Keratinocyte (primary cell): Measurements from ENCODE around the gene ZDHHC18. TPM values are rescaled to one million over a fixed set of nuclear protein-coding genes. Genes with fewer than 3 reads are reported as not detected.

Source experiments
- DNase-seq: peaks from one replicate; pipeline ENCODE4 v3.0.0-alpha.2; 2011; ENCODE audit warnings: low read depth, missing footprints, low spot score
- FAIRE-seq: peaks from 2 replicates; lab custom pipeline; 2011; peaks lifted over from hg19 to GRCh38; lab: Jason Lieb, UNC
- H2AFZ ChIP-seq: 2 replicates; pipeline ENCODE4 v1.6.0; 2012; ENCODE audit warnings: low read length, control low read depth, inconsistent platforms; ENCODE audit not compliant: control insufficient read depth
- H3K27ac ChIP-seq: 2 replicates; pipeline ENCODE4 v1.5.1; 2011; ENCODE audit warnings: low read length; ENCODE audit not compliant: control insufficient read depth, insufficient read depth
- H3K27me3 ChIP-seq: 3 replicates; pipeline ENCODE4 v1.6.0; 2011; ENCODE audit warnings: low read length; ENCODE audit not compliant: control insufficient read depth, insufficient read depth; ENCODE audit errors: extremely low read depth
- H3K36me3 ChIP-seq, 2 experiments: 2 replicates in 1 of 2; 3 replicates in 1 of 2; pipeline ENCODE4 v1.5.1; 2011; ENCODE audit warnings: low read length in 2 of 2, mild to moderate bottlenecking in 1 of 2; ENCODE audit not compliant: control insufficient read depth in 2 of 2, insufficient read depth in 2 of 2; ENCODE audit errors: extremely low read depth in 1 of 2
- H3K4me1 ChIP-seq: 3 replicates; pipeline ENCODE4 v1.5.1; 2011; ENCODE audit warnings: low read length; ENCODE audit not compliant: control insufficient read depth, insufficient read depth; ENCODE audit errors: extremely low read depth
- H3K4me2 ChIP-seq: 3 replicates; pipeline ENCODE4 v1.6.0; 2011; ENCODE audit warnings: low read depth, low read length; ENCODE audit not compliant: control insufficient read depth, insufficient read depth; ENCODE audit errors: extremely low read depth
- H3K4me3 ChIP-seq, 3 experiments: fragments of 200-600 bp in 1 of 3; sonication (generic) in 1 of 3; 2 replicates in 2 of 3; 3 replicates in 1 of 3; pipeline ENCODE4 v1.5.1; 2011 to 2016; ENCODE audit warnings: low read length in 3 of 3, mild to moderate bottlenecking in 3 of 3, control low read depth in 2 of 3, inconsistent platforms in 1 of 3, low read depth in 1 of 3, mixed read lengths in 1 of 3, mixed run types in 1 of 3, moderate library complexity in 1 of 3; ENCODE audit not compliant: control insufficient read depth in 2 of 3, insufficient read depth in 2 of 3; ENCODE audit errors: extremely low read depth in 1 of 3
- H3K79me2 ChIP-seq: 2 replicates; pipeline ENCODE4 v1.6.0; 2012; ENCODE audit warnings: low read length; ENCODE audit not compliant: control insufficient read depth, insufficient read depth
- H3K9ac ChIP-seq: 3 replicates; pipeline ENCODE4 v1.6.0; 2011; ENCODE audit warnings: low read length; ENCODE audit not compliant: control insufficient read depth, insufficient read depth; ENCODE audit errors: extremely low read depth
- H3K9me1 ChIP-seq: 3 replicates; pipeline ENCODE4 v1.6.0; 2011; ENCODE audit warnings: low read length; ENCODE audit not compliant: control insufficient read depth, insufficient read depth; ENCODE audit errors: extremely low read depth
- H3K9me3 ChIP-seq: 2 replicates; pipeline ENCODE4 v1.5.1; 2012; ENCODE audit warnings: low read depth, low read length; ENCODE audit not compliant: control insufficient read depth
- H4K20me1 ChIP-seq: 3 replicates; pipeline ENCODE4 v1.6.0; 2011; ENCODE audit warnings: low read length; ENCODE audit not compliant: control insufficient read depth, insufficient read depth; ENCODE audit errors: extremely low read depth
- EZH2 ChIP-seq: IDR thresholded peaks from one replicate; pipeline ENCODE4 v1.6.1; 2012; ENCODE audit warnings: inconsistent platforms, mild to moderate bottlenecking, low read length, moderate library complexity
- dilution Hi-C: fragments of 300-500 bp; cut with MboI; formaldehyde crosslinking; loops from one replicate; pipeline ENCODE4 v1.7.0; 2020; ENCODE audit warnings: low sequenced_read_pairs; ENCODE audit not compliant: extremely low pct_ligation_motif_present
- polyA plus RNA-seq, 5 experiments: library from polyadenylated mRNA; depleted of rRNA in 3 of 5; stranded (reverse) in 3 of 5; stranded (forward) in 1 of 5; unstranded in 1 of 5; fragments of >200 nt; gene quantifications; 1 replicate in 1 of 5; 2 replicates in 3 of 5; 3 replicates in 1 of 5; pipeline versions ENCODE4 v1.2.1 to v1.2.3, GENCODE V29; 2011 to 2012; ENCODE audit warnings: missing spikeins in 2 of 5, low read depth in 1 of 5, low replicate concordance in 1 of 5
- TF ChIP-seq, protein P1 (sequence below), 3 experiments: IDR thresholded peaks in 1 of 3; conservative IDR thresholded peaks in 1 of 3; optimal IDR thresholded peaks in 1 of 3; 2 replicates in 2 of 3; 3 replicates in 1 of 3; pipeline versions ENCODE3 to v1.5.1; 2011; ENCODE audit warnings: low read length in 3 of 3, mild to moderate bottlenecking in 3 of 3, moderate library complexity in 2 of 3, control low read depth in 1 of 3, inconsistent platforms in 1 of 3; ENCODE audit not compliant: insufficient read depth in 2 of 3; ENCODE audit errors: extremely low read depth in 1 of 3

Gene ZDHHC18
- polyA plus RNA-seq, 1 donor (not counting 4 experiments of a cell fraction or from before 2014, with no cell fraction given), result 18.1 TPM

DNA sequence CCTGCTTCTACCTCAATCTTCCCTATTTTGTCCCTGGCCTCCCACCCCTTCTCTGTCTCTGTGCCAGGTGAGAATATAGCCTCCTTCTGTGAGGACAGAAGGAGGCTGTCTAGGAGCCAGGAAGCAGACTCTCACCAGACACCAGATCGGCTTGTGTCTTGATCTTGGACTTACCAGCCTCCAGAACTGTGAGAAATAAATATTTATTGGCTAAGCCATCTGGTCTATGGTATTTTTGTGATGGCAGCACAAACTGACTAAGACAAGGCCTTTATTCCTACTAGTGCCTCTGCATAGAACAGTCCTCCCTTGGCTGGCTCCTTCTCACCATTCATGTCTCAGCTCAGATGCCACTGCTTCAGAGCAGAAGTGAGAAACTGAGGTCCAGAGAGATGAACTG lies 61.7 kb downstream of the ZDHHC18 start:
- peaks cover 31% of the 10 kb centered on the region for H3K79me2 ChIP-seq
- H3K4me1 ChIP-seq, result peaks cover 16% of the 10 kb centered on the region
- no peak overlapping the region for H2AFZ ChIP-seq
- H4K20me1 ChIP-seq, result peaks cover 2% of the 10 kb centered on the region
- no peaks in the 10 kb centered on the region for H3K9me1 ChIP-seq
- DNase-seq (no peak), FAIRE-seq (no peak)
- H3K27me3 ChIP-seq, result no peaks in the 10 kb centered on the region
- no peak overlapping the region for H3K27ac ChIP-seq
- TF ChIP-seq, protein P1, sequence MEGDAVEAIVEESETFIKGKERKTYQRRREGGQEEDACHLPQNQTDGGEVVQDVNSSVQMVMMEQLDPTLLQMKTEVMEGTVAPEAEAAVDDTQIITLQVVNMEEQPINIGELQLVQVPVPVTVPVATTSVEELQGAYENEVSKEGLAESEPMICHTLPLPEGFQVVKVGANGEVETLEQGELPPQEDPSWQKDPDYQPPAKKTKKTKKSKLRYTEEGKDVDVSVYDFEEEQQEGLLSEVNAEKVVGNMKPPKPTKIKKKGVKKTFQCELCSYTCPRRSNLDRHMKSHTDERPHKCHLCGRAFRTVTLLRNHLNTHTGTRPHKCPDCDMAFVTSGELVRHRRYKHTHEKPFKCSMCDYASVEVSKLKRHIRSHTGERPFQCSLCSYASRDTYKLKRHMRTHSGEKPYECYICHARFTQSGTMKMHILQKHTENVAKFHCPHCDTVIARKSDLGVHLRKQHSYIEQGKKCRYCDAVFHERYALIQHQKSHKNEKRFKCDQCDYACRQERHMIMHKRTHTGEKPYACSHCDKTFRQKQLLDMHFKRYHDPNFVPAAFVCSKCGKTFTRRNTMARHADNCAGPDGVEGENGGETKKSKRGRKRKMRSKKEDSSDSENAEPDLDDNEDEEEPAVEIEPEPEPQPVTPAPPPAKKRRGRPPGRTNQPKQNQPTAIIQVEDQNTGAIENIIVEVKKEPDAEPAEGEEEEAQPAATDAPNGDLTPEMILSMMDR (optimal IDR thresholded peaks at IDR 0.05 in 1 of 3, IDR thresholded peaks at IDR 0.05 in 1 of 3, conservative IDR thresholded peaks at IDR 0.05 in 1 of 3; ENCODE audit: extremely low read depth in 1 of 3, insufficient read depth in 2 of 3, low read length in 3 of 3), result no peak
- TF ChIP-seq EZH2, result no peak
- dilution Hi-C loops, result no loop called here
- H3K9me3 ChIP-seq, result no peaks in the 10 kb centered on the region
- peaks cover 29 to 33% of the 10 kb centered on the region in 2 experiments for H3K36me3 ChIP-seq
- H3K9ac ChIP-seq, result no peak overlapping the region
- peak overlapping the region; percentile 72 for H3K4me2 ChIP-seq
- H3K4me3 ChIP-seq, result no peak overlapping the region

- H3K4me2 ChIP-seq, result peak within 1 kb of the TSS; percentile 72
- H3K9ac ChIP-seq, result peak within 1 kb of the TSS; percentile 94
- H3K36me3 ChIP-seq, result peaks cover 20 to 26% of the 10 kb centered on the region in 2 experiments
- no peaks in the 10 kb centered on the region for H3K27me3 ChIP-seq
- peak within 1 kb of the TSS; percentile 67 to 90 (median 85) for H3K4me3 ChIP-seq
- FAIRE-seq (peak; percentile 67), DNase-seq (no peak)
- peak within 1 kb of the TSS; percentile 87 for H2AFZ ChIP-seq
- peak within 1 kb of the TSS; percentile 90 for H3K27ac ChIP-seq
- H3K79me2 ChIP-seq, result peaks cover 28% of the 10 kb centered on the region
- TF ChIP-seq EZH2, result no peak
- TF ChIP-seq, protein P1 (optimal IDR thresholded peaks at IDR 0.05 in 1 of 3, IDR thresholded peaks at IDR 0.05 in 1 of 3, conservative IDR thresholded peaks at IDR 0.05 in 1 of 3; ENCODE audit: extremely low read depth in 1 of 3, insufficient read depth in 2 of 3, low read length in 3 of 3), result no peak
- dilution Hi-C loops, result no loop called here
- peaks cover 24% of the 10 kb centered on the region for H3K4me1 ChIP-seq
- no peaks in the 10 kb centered on the region for H3K9me3 ChIP-seq
- no peaks in the 10 kb centered on the region for H3K9me1 ChIP-seq
- H4K20me1 ChIP-seq, result peaks cover 2% of the 10 kb centered on the region
Observed at GRCh38 chr1:26889551-26890466, 63.3 kb downstream of the ZDHHC18 start, which contains the start of gene GPN2. Gene GPN2, minus strand, starts transcription at chr1:26890283. Its CDS starts 187 bp downstream, at chr1:26890096.
